Measurements from ENCODE around the gene XPO4. TPM values are rescaled to one million over a fixed set of nuclear protein-coding genes. Genes with fewer than 3 reads are reported as not detected.

Gene XPO4
- polyA plus RNA-seq, 1 of the 3 experiments (the other 2 are of a cell fraction) = 4.2 TPM

GRCh38 chr13:20831254-20831653 is 71.3 kb downstream of the XPO4 start:
- DNase-seq = no peak
- ChIA-PET POLR2A (no interaction called here), CTCF (interaction anchor here (0.5 to 1.2 kb wide), 4 partner anchors 10 to 336 kb away, joined by 3 to 4 read pairs (median 3); partner anchors contain the start of gene IL17D)
- Histone ChIP-seq H3F3A (replicated peaks; ENCODE audit: insufficient read depth) (peaks cover 10% of the 10 kb centered on the region), H3K4me3 (ENCODE audit: low read depth in 2 of 2, low read length in 1 of 2) (no peak overlapping the region), H3K4me1 (ENCODE audit: control insufficient read depth in 1 of 2, insufficient read depth in 2 of 2, low read depth in 1 of 2, low read length in 1 of 2) (peaks cover 0 to 14% of the 10 kb centered on the region in 2 experiments; a peak in 3 of 4 replicates), H3K9ac (no peak overlapping the region), H3K9me2 (no peaks in the 10 kb centered on the region), H3K79me2 (ENCODE audit: insufficient read depth) (peaks cover 12% of the 10 kb centered on the region; the same call in 1 of the 2 replicates), H3K9me3 (no peaks in the 10 kb centered on the region), H2AFZ (ENCODE audit: low read depth) (no peak overlapping the region), H3K27ac (ENCODE audit: low read depth in 2 of 2, low read length in 1 of 2) (no peak overlapping the region), H3K27me3 (ENCODE audit: insufficient read depth) (no peaks in the 10 kb centered on the region), H3K4me2 (no peak overlapping the region), H3K36me3 (replicated peaks in 1 of 2; ENCODE audit: control insufficient read depth in 1 of 2, insufficient read depth in 2 of 2, low read length in 1 of 2) (peaks cover 5 to 8% of the 10 kb centered on the region in 2 experiments), H4K20me1 (ENCODE audit: insufficient read depth) (no peaks in the 10 kb centered on the region)
- no peak for TF ChIP-seq RFX5 (IDR thresholded peaks at IDR 0.05; ENCODE audit: low read length)
- TF ChIP-seq PBX3 (IDR thresholded peaks at IDR 0.05) = no peak
- no peak for TF ChIP-seq EP300 (IDR thresholded peaks at IDR 0.05; ENCODE audit: borderline replicate concordance in 1 of 2, low read depth in 1 of 2, low read length in 1 of 2)
- TF ChIP-seq MEF2A (IDR thresholded peaks at IDR 0.05; ENCODE audit: borderline replicate concordance, low read depth) = no peak
- no peak for TF ChIP-seq RAD21 (IDR thresholded peaks at IDR 0.05; ENCODE audit: low read length)
- TF ChIP-seq JUND (IDR thresholded peaks at IDR 0.05) = no peak
- TF ChIP-seq FOXM1 (IDR thresholded peaks at IDR 0.05; ENCODE audit: low read depth) = no peak
- TF ChIP-seq, protein P1, sequence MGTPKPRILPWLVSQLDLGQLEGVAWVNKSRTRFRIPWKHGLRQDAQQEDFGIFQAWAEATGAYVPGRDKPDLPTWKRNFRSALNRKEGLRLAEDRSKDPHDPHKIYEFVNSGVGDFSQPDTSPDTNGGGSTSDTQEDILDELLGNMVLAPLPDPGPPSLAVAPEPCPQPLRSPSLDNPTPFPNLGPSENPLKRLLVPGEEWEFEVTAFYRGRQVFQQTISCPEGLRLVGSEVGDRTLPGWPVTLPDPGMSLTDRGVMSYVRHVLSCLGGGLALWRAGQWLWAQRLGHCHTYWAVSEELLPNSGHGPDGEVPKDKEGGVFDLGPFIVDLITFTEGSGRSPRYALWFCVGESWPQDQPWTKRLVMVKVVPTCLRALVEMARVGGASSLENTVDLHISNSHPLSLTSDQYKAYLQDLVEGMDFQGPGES (IDR thresholded peaks at IDR 0.05; ENCODE audit: low read depth, low read length) = no peak
- no peak for TF ChIP-seq NFIC (IDR thresholded peaks at IDR 0.05; ENCODE audit: borderline replicate concordance)
- no peak for TF ChIP-seq CTCF (IDR thresholded peaks at IDR 0.05)
- TF ChIP-seq USF2 (IDR thresholded peaks at IDR 0.05; ENCODE audit: borderline replicate concordance, low read depth, low read length) = no peak
- TF ChIP-seq, protein P2, sequence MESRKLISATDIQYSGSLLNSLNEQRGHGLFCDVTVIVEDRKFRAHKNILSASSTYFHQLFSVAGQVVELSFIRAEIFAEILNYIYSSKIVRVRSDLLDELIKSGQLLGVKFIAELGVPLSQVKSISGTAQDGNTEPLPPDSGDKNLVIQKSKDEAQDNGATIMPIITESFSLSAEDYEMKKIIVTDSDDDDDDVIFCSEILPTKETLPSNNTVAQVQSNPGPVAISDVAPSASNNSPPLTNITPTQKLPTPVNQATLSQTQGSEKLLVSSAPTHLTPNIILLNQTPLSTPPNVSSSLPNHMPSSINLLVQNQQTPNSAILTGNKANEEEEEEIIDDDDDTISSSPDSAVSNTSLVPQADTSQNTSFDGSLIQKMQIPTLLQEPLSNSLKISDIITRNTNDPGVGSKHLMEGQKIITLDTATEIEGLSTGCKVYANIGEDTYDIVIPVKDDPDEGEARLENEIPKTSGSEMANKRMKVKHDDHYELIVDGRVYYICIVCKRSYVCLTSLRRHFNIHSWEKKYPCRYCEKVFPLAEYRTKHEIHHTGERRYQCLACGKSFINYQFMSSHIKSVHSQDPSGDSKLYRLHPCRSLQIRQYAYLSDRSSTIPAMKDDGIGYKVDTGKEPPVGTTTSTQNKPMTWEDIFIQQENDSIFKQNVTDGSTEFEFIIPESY (IDR thresholded peaks at IDR 0.05; ENCODE audit: borderline replicate concordance, low read depth) = no peak
- no peak for TF ChIP-seq TEAD4 (IDR thresholded peaks at IDR 0.05; ENCODE audit: borderline replicate concordance, insufficient read depth)
- no peak for TF ChIP-seq RXRA (IDR thresholded peaks at IDR 0.05; ENCODE audit: borderline replicate concordance, low read depth)
- no peak for TF ChIP-seq SMC3 (IDR thresholded peaks at IDR 0.05; ENCODE audit: low read depth, low read length)
- TF ChIP-seq, protein P3, sequence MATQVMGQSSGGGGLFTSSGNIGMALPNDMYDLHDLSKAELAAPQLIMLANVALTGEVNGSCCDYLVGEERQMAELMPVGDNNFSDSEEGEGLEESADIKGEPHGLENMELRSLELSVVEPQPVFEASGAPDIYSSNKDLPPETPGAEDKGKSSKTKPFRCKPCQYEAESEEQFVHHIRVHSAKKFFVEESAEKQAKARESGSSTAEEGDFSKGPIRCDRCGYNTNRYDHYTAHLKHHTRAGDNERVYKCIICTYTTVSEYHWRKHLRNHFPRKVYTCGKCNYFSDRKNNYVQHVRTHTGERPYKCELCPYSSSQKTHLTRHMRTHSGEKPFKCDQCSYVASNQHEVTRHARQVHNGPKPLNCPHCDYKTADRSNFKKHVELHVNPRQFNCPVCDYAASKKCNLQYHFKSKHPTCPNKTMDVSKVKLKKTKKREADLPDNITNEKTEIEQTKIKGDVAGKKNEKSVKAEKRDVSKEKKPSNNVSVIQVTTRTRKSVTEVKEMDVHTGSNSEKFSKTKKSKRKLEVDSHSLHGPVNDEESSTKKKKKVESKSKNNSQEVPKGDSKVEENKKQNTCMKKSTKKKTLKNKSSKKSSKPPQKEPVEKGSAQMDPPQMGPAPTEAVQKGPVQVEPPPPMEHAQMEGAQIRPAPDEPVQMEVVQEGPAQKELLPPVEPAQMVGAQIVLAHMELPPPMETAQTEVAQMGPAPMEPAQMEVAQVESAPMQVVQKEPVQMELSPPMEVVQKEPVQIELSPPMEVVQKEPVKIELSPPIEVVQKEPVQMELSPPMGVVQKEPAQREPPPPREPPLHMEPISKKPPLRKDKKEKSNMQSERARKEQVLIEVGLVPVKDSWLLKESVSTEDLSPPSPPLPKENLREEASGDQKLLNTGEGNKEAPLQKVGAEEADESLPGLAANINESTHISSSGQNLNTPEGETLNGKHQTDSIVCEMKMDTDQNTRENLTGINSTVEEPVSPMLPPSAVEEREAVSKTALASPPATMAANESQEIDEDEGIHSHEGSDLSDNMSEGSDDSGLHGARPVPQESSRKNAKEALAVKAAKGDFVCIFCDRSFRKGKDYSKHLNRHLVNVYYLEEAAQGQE (IDR thresholded peaks at IDR 0.05; ENCODE audit: low read depth, low read length) = no peak
- no peak for TF ChIP-seq FOSL2 (IDR thresholded peaks at IDR 0.05; ENCODE audit: borderline replicate concordance, low read depth)
- WGBS (ENCODE audit: low lambda C conversion rate) = 88% methylated on average over 2 of the region's 2 CpGs
